Measurements from ENCODE around the gene TSPAN3.

TSPAN3 gene

DNA sequence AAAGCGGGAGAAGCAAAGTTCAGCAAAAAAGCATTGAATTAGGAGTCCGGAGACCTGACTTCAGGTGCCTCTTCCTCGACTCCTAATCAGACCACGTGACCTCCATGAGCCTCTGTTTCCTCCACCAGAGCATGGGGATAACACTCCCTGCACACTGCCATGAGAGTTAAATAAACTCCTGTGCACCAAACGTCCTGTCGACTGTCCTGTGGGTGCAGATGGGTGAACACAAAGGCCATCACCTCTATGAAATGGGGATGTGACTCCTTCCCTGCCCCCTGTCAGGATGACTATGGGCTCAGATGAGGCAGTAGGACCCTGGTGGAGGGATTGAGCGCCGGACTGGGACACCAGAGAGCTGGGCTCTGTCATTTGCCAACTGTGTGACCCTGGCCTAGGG lies 13.5 kb upstream of the TSPAN3 start:
- DNase-seq (ENCODE audit: low spot score), result no peak

DNA sequence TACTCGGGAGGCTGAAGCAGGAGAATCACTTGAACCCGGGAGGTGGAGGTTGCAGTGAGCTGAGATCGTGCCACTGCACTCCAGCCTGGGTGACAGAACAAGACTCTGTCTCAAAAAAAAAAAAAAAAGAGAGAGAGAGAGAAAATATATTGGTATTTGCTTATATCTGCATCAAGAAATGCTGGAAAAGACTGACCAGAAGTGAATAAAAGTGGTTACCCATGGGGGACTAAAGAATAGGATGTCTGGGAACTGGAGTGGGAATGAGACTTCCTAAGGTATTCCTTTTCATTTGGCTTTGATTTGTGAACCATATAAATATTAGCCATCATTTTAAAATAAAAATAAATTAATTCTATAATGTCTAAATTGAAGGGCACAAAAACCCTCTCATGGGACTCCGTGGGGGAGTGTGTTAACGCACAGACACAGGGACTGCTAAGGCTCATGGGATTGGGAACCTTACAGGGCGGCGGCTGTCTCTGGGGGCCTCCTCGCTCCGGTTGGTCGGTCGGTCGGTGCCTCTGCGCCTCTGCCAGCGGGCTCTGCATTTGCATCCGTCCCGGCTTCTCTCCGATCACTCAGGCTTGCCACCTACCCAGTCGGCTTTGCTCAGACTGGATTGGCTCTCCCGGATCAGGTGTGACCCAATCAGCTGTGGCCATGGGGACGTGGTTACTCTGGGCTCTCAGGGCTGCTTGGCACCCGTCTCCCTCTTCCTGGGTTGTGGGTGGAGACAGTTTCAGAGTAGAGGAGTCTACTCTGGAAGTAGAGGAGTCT lies 12.7 kb upstream of the TSPAN3 start:
- no peak for DNase-seq (ENCODE audit: low spot score)

DNA sequence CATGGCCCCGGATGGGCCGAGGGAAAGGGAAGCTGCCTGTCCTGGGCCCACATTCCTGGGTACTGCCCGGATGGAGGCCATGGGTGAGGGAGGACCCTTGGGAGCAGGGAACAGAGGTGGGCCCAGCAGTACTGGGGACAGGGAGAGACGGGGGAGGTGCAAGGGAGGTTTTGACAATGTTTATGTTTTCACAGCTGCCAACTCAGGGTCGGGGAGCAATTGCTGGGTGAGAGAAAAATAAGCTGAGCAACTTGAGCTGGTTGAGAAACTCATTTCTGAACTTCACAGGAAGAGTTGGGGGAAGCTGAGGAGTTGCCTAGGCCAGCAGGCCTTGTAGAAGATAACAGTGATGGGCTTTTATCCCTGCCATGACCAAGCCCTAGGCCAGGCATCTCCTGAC lies 11.1 kb upstream of the TSPAN3 start:
- DNase-seq (ENCODE audit: low spot score), result no peak

DNA sequence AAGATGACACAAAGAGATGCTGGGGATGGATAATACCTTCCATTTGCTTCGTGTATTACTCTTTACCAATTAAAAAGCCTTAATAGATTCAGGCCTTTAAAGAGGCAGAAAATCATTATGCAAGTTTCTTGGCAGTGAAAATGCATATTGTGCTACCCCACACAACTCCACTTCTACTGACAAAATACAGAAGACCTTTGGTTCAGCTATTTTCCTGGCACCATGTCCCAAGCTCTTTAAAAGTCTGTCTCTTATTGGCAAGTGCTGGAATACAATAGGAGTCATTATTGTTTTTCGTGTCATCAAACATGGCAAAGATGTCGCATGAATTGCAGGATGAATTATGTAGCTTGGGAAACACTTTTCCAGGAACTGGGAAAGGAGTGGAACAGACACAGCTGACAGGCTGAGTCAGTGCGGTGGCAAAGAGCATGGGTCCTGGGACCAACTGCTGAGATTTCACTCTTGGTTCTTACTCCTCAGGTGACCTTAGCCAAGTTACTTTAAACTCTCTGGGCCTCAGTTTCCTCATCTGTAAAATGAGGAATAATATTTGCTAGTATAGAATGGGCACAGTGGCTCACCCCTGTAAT lies 5.5 kb upstream of the TSPAN3 start:
- DNase-seq (ENCODE audit: low spot score), result no peak

DNA sequence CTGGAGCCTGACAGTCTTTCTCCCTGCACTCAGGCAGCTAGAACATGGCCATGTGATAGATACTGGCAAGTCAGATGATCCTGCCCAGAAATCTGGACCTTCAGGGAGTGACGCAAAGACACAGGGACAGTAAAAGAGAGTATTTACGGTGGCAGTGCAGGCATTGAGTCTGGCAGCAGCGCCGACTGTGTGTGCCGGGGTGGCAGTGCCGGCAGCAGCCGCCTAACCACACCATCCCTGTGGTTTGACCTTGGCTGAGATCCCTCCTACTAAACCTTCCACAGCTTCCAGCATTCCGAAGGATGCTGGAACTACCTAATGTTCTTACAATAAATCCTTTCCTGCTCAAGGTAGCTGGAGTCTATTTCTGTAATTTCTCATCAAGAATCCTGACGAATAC lies 4.6 kb upstream of the TSPAN3 start:
- DNase-seq (ENCODE audit: low spot score), result no peak

DNA sequence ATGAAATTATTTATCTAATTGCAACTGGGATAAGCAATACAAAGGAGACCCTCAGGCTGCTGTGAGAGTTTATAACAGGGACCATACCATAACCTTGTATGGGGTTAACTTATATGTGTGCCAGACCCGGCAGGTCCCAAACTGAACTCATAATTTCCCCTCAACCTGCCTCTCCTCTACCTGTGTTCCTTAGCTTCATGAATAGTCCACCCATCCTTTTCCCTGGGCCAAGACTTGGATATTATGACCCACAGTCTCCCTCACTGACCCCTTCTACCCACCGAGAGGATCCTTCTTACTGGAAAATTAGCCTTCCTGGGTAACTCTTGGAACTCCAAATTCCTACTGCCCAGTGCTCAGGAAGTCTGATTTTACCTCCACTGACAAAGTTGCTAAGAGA lies 3.4 kb upstream of the TSPAN3 start:
- no peak for DNase-seq (ENCODE audit: low spot score)

DNA sequence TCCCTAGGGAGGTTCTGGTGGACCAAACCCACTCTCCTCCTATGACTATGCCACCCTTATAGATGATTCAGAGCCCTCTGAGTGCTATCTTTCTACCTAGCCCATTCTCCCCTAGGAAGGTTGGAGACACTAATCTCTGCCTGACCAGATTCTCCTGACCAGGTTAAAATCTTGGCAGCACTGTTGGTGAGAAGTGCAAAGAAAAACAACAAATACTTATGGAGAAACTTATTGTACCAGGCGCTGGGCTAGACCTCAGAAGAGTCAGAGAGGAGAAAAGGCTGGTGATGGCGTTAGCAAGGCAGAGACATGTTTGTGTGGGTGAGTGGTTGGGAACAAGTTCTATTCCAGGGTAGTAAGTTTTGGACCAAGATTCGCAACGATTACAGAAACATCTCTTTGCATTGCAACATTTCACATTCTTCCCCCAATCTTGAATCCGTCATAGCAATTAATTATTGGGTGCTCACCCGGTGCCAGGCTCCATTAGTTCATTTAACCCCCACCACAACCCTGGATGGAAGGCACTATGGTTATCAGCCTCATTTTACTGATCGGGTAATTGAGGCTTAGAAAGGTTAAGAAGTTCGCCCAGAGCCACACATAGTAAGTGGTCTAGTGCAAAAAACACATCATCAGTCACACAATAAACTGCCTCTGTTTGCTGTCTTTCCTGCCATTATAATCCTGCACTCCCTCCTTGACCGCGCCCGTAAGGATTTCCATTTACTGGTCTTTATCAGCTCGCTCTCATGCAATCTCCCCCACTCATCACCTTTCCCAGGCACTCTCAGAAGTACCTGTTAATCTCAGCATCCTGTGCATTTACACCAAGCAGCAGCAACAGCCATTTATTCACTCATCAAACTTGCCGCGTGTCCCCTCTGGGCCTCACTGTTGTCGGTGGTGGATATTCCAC lies 655 bp upstream of the TSPAN3 start:
- no peak for DNase-seq (ENCODE audit: low spot score)

DNA sequence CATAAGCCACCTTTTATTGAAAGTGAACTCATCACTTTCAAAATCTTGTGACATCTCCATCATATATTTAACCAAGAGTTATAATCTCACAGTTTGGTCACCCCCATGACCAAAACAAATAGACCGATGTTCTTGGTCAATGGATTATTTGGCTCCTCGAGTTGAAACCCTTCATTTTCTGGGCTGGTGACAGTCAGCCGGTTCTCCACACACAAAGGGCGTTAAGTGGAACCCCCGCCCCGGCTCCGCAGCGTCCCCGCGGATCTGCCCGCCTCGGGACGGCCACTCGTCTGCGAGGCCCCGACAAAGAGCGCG lies 772 bp downstream of the TSPAN3 start:
- no peak for DNase-seq (ENCODE audit: low spot score)

DNA sequence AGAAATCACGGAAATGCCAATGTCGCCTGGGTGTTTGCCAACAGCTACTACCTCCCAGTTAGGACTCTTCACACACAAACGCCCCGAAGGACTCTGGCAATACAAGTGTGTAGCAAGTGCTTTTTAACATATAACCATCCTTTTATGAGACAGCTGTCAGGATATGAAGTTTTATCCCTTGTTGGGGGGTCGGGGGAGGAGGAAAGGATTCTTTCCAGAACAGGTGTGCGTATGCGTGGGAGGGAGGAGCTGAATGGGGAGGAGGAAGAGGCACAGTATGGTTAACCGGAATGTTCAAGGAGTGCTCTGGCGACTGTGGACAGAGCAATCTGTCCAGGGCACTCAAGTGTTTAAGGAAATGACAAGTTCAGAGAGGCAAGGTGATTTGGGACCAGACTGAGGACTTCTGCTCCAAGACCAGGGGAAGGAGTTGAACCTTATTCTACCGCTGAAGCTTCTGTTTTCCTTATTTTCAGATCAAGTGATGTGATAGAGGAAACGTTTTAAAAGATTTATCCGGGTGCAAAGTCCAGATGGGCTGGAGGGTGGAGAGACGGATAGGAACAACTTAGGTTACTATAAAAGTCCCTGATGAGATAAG lies 1.3 kb downstream of the TSPAN3 start:
- DNase-seq (ENCODE audit: low spot score), result no peak

DNA sequence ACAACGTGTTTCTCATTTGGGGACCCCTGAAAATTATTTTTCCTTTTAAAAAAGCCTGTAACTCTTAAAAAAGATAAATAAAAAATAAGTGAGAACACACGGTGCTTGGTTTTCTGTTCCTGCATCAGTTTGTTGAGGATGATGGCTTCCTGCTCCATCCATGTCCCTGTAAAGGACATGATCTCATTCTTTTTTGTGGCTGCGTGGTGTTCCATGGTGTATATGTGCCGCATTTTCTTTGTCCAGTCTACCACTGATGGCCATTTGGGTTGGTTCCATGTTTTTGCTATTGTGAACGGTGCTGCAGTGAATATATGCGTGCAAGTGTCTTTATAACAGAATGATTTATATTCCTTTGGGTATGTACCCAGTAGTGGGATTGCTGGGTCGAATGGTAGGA lies 2.3 kb downstream of the TSPAN3 start:
- DNase-seq (ENCODE audit: low spot score), result no peak

DNA sequence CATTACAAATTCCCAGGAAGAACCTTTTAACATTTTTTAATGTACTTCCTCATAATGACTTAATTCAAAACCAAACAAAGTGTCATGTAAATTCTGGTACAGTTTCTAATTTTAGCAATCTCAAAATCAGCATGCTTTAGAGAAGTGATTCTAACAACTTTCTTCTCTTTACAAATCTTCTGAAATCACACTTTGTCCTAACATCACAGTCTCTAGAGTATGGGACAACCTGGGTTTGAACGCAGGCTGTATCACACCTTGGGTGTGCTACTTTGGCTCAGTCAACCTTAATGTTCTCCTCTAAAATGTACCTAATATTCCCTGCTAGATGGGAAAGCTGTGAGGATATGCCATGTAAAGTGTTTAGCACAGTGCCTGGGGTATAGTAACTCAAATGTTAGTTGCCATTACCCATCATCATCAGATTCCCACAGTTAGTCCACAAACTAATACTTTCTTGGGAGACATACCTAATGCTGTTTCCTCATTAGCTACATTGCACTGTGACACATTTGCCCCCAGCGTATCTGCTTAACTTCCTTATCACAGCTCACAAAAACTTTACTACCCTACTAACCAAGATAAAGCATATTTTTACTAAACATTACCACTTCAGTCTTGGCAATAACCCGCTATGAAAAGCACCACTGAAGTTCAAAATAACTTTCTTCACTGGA lies 3.1 kb downstream of the TSPAN3 start:
- no peak for DNase-seq (ENCODE audit: low spot score)

DNA sequence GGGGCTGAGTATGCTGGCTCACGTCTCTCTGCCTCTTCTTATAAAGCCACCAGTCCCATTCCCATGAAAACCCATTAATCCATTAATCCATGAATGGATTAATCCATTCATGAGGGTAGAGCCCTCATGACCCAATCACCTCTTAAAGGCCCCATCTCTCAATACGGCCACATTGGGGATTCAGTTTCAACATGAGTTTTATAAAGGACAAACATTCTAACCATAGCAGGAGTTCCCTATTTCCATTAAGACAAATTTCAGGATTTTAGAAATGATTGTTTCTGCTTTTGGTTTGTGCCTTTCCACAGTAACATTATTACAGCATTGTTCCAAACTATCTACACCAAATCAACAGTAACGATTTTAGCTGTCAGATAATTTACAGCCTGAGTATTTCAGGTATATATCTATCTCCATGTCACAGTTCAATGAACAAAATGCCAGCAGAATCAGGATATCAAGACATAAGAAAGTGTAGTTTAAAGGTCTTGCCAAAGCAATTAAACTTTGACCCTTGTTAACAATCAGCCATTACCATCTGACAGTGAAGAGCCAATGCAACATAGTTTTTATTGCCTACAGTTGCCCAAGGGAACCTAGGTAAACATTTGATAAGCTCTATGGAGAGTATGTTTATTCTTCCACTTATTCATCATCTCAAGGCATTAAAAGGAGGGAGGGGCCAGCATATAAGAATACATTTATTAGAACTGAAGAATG lies 3.8 kb downstream of the TSPAN3 start:
- DNase-seq (ENCODE audit: low spot score), result no peak

DNA sequence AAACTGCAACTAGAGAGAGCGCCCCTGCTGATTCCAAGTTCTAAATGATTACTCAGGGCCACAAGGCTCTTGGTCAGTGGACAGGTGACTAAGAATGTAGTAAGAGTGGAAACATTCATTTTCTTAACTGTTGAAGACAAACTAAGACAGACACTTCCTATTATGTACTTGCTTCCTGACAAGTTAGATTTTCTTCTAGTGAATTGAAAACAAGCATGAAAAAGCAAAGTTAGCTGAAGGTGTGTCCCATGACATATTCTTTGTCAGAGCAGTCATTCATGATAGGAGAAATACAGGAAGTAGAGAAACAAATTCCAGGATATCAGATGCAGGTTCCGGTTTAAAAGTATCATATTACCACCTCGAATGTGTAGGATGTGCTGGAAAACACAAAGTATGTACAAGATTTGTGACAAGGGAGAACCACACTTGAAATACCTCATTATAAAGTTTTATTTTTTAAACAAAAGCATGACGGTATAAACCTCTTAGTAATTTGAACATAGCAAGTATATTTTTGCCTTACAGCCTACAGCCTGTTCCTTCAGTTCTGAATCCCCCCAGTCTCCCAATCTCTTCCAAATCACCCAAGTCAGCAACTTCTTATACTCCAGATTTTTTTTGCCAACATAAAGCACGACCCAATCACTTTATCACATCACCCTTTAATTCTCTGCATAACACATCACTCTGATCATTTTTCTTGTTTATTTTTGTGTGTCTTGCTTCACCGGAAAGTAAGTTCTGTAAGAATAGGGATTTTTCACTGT lies 6.2 kb downstream of the TSPAN3 start:
- no peak for DNase-seq (ENCODE audit: low spot score)

DNA sequence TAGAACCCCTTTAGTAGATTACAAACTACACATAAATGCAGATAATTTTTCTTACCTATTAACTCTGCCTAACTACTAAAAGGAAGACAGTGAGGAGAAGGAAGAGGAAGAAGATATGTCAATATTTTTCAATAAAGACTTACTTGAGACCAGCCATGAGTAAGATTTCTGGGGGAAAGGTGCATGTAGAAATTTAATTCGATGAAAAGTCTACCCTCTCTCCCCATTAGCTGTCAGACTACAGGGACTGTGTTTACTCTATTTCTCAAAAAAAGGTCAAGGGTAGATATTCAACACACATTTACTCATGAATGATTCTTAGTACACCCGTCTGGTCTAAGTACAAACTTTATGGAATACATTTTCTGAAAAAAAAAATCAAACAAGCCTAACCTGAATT lies 6.8 kb downstream of the TSPAN3 start:
- no peak for DNase-seq (ENCODE audit: low spot score)

DNA sequence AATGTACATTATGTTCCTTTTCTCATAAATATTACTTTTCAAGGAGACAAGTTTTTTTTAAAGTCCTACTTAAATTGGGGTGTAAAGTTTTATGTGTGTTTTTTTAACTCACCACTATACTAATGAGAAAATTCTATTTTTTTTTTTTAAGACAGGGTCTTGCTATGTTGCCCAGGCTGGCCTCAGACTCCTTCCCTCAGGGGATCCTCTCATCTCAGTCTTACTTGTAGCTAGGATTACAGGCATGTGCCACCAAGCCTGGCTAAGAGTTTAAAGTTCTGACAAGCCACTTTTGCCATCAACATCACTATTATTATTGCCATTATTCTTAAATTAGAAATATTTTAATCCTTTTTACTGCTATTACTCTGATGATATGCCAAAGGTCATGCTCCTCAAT lies 7.7 kb downstream of the TSPAN3 start:
- DNase-seq (ENCODE audit: low spot score), result no peak

DNA sequence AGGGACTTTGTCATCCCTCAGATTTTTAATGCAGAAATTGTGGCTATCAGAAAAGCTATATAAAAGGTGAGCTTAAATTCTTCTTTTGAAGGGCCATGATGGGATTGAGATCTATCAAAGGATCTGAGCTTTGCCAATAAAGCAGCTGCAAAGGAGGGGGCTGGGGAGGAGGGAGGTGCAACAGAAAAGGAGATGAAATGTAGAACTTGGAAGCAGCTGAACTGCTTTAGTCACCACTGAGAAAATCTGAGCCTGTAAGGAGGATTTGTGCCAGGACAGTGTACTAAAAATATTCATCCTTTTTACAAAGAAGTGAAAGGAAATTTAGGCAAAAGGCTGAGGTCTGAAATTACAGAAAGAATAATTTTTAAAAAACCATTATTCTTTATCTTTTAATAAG lies 10.4 kb downstream of the TSPAN3 start:
- DNase-seq (ENCODE audit: low spot score), result no peak

DNA sequence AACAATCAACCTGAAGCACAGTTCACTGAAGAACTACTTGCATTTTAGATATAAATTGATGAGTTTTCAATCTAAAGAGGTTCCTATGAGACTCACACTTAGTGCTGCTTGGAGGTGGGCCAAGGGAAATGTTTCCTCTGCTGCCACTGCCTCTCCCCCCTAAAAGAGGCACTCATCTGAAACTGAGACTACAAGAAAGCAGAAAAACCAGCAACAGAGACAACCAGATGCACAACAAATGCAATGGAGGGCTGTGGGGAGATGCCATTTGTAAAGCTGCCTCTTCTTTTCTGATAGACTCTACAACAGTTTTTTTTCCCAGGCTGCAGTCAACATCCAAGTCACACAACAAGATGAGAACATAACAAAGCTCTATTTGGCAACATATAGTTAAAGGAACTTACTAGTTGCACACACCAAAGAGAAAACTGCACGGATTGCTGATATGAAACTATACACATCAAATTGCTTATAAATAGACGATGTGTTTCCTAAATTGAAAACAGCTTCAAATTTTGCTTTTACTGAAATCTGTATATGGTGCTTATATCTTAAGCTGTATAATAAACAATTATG lies 11.0 kb downstream of the TSPAN3 start:
- no peak for DNase-seq (ENCODE audit: low spot score)

DNA sequence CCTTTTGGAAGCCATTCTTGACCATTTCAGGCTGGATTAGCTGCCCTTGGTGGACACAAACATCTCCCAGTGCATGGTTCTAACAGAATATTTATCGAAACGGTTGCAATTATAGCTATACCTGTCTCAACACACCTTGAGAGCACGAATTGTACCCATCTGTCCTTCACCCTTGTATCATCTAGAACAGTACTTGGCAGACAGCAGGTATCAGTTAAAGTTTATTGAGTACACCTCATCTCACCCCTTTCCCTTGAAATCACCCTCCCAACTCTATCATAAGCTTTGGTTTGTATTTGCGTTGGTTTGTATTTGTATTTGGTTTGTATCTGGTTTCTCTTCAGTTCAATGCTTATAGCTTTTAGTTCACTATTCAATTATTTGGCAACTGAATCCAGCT lies 12.4 kb downstream of the TSPAN3 start:
- no peak for DNase-seq (ENCODE audit: low spot score)

DNA sequence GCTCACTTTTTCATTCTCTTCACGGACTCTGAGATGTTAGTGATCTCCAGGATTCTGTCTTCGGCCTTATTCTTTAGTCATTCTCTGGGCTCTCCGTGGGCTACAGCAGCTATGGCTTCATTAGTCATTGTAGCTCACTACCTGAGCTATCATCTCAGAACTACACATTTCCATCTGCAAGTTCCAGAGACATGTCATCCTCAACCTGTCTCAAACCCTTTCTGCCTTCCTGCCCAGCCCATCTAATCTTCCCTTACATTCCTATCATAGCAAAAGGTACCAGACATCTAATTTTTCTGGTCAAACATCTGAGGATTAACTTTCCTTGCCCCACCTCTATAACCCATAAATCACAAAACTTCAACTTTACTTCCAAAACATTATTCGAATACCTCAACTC lies 13.2 kb downstream of the TSPAN3 start:
- no peak for DNase-seq (ENCODE audit: low spot score)

DNA sequence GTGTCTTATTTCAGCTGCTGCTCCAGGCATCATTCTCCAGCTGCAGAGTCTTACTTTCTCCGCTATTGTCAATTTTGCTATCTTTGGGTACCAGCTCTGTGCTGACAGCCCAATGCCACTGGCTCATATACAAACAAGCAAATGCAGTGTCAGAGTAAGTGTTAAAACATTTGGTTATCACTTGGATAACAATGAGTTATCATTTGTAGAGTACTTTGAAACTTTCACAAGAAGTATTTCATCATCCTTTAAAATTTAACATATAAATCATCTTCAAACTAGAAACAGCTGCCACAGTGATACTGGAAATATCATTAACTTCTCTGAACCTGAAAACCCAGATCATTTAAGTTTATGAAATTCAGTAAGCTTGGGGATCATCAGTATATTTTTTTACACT lies 13.8 kb downstream of the TSPAN3 start:
- DNase-seq (ENCODE audit: low spot score), result no peak

Measured in hematopoietic multipotent progenitor cell treated with erythropoietin and hydrocortisone succinate and interleukin-3 and kit ligand, for 17 days (in vitro differentiated cells).